IMR-90 (cell line): Measurements from ENCODE around the gene DDX27.

ENCODE experiments used
- BHLHE40 ChIP-seq: fragments of 150-350 bp; IDR thresholded peaks from 2 replicates; pipeline ENCODE4 v1.6.1; 2016; ENCODE audit warnings: mild to moderate bottlenecking, low read depth, low read length
- CEBPB ChIP-seq: IDR thresholded peaks from 2 replicates; pipeline ENCODE4 v1.6.1; 2012; ENCODE audit warnings: low read depth, low read length, improper control_type of control experiment
- CHD1 ChIP-seq: IDR thresholded peaks from 2 replicates; pipeline ENCODE4 v1.6.1; 2012; ENCODE audit warnings: low read depth, low read length, improper control_type of control experiment
- FOS ChIP-seq: fragments of 150-350 bp; IDR thresholded peaks from 2 replicates; pipeline ENCODE4 v1.6.1; 2016; ENCODE audit warnings: low read depth, low read length
- MAFK ChIP-seq: IDR thresholded peaks from 2 replicates; pipeline ENCODE4 v1.6.1; 2012; ENCODE audit warnings: low read depth, low read length, improper control_type of control experiment
- MAZ ChIP-seq: IDR thresholded peaks from 2 replicates; pipeline ENCODE4 v1.6.1; 2012; ENCODE audit warnings: low read depth, mild to moderate bottlenecking, low read length, improper control_type of control experiment, moderate library complexity, borderline replicate concordance
- MXI1 ChIP-seq: IDR thresholded peaks from 2 replicates; pipeline ENCODE4 v1.6.1; 2012; ENCODE audit warnings: low read depth, mild to moderate bottlenecking, low read length, moderate library complexity, borderline replicate concordance
- POLR2A ChIP-seq: IDR thresholded peaks from 2 replicates; pipeline ENCODE4 v1.6.1; 2012; ENCODE audit warnings: mild to moderate bottlenecking, low read depth, low read length
- RAD21 ChIP-seq: IDR thresholded peaks from 2 replicates; pipeline ENCODE4 v1.6.1; 2012; ENCODE audit warnings: low read length, improper control_type of control experiment
- RFX5 ChIP-seq: IDR thresholded peaks from 2 replicates; pipeline ENCODE4 v1.8.0; 2012; ENCODE audit warnings: low read depth, mild to moderate bottlenecking, low read length, moderate library complexity
- SMC3 ChIP-seq: fragments of 150-350 bp; IDR thresholded peaks from 2 replicates; pipeline ENCODE4 v1.6.1; 2016; ENCODE audit warnings: low read depth, mild to moderate bottlenecking, antibody characterized with exemption, low read length, moderate library complexity
- TF ChIP-seq, protein P1 (sequence below): conservative IDR thresholded peaks from 2 replicates; pipeline ENCODE4 v1.5.1; 2012; ENCODE audit warnings: mild to moderate bottlenecking, low read depth, low read length, improper control_type of control experiment
- TF ChIP-seq, protein P2 (sequence below): fragments of 150-350 bp; IDR thresholded peaks from 2 replicates; pipeline ENCODE4 v1.6.1; 2017; ENCODE audit warnings: mild to moderate bottlenecking, antibody characterized with exemption, low read length, low read depth

DNA sequence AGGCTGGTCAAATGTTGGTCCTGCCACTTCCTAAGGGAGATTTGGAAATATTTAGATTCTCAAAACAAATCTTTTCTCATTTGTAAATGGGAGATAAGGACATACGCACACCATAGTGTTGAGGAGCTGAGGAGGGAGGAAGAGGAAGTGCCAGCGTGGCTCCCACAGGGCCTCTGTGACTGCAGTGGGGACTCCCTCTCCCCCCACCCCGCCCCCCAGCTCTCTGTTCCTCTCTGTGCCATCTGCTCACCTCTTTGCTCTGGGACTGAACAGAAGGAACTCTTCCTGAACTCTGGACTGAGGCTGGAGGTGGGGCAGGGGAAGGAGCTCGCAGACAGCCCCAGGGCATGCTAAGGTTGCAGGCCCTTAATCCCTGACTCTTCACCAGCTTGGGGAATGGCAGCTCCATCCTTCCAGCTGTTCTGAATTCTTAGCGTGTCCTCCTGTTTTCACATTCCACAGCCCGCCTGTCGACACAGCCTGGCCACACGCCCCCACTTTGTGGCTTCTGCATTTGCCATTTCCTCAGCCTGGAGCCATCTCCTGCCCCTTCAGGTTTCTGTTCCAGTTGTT lies 11.4 kb downstream of the DDX27 start:
- TF ChIP-seq CEBPB: no peak
- TF ChIP-seq, protein P1, sequence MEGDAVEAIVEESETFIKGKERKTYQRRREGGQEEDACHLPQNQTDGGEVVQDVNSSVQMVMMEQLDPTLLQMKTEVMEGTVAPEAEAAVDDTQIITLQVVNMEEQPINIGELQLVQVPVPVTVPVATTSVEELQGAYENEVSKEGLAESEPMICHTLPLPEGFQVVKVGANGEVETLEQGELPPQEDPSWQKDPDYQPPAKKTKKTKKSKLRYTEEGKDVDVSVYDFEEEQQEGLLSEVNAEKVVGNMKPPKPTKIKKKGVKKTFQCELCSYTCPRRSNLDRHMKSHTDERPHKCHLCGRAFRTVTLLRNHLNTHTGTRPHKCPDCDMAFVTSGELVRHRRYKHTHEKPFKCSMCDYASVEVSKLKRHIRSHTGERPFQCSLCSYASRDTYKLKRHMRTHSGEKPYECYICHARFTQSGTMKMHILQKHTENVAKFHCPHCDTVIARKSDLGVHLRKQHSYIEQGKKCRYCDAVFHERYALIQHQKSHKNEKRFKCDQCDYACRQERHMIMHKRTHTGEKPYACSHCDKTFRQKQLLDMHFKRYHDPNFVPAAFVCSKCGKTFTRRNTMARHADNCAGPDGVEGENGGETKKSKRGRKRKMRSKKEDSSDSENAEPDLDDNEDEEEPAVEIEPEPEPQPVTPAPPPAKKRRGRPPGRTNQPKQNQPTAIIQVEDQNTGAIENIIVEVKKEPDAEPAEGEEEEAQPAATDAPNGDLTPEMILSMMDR: no peak
- no peak for TF ChIP-seq MXI1
- no peak for TF ChIP-seq MAFK
- no peak for TF ChIP-seq POLR2A
- TF ChIP-seq RAD21: no peak
- TF ChIP-seq BHLHE40: no peak
- no peak for TF ChIP-seq CHD1
- TF ChIP-seq SMC3: no peak
- TF ChIP-seq, protein P2, sequence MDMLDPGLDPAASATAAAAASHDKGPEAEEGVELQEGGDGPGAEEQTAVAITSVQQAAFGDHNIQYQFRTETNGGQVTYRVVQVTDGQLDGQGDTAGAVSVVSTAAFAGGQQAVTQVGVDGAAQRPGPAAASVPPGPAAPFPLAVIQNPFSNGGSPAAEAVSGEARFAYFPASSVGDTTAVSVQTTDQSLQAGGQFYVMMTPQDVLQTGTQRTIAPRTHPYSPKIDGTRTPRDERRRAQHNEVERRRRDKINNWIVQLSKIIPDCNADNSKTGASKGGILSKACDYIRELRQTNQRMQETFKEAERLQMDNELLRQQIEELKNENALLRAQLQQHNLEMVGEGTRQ: no peak
- no peak for TF ChIP-seq MAZ
- no peak for TF ChIP-seq FOS
- TF ChIP-seq RFX5: no peak
